ENCODE results near the gene TRPM2. TPM values are rescaled to one million over a fixed set of nuclear protein-coding genes. Genes with fewer than 3 reads are reported as not detected.
"Not testable (repeated sequence)": the region's sequence is repeated elsewhere in the genome, so short reads cannot be mapped to it uniquely, and the experiment has no call there.

Gene TRPM2
- total and polyA plus RNA-seq, 2 donors (not counting 1 experiment from before 2014, with no cell fraction given), result not detected

DNA sequence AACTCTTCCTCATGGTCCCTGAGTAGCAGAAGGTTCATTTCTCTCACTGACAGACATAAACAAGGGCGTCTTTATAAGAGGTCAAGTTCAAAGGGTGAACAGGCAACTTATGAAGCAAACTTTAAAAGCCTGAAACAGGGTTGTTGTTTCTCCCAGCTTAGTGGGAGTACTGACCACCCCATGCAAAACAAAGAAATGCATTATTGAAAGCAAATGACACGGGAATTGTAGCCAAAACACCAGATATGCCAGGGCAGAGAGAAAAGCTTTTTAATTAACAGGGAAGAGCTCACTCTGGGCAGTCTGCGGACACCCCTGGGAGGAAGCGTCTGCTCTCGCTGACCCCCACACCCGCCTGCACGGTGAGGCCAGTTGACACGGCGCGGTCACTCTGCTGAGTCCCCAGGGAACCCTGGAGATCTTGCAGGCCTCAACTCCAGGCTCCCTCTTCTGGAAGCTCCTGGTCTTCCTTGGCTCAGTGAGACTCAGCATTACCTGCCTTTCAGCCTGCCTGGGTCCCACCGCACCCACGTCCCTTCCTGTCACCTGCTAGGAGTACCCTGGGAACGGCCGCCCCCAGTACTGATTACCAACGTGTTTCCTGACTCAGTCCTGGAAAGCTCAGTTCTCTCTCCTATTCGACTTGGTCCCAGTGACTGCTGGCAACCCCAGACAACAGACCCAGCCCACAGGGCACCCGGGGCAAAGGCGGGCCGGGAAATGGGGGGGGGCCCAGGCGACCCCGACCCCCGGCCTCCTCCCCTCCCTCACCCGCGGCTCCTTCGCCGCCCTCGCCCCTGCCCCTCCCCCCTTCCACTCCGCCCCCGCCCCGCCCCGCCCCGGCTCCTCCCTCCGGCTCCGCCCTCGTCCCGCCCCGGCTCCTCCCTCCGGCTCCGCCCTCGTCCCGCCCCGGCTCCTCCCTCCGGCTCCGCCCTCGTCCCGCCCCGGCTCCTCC is 15.2 kb upstream of the TRPM2 start:
- TF ChIP-seq, protein P1, sequence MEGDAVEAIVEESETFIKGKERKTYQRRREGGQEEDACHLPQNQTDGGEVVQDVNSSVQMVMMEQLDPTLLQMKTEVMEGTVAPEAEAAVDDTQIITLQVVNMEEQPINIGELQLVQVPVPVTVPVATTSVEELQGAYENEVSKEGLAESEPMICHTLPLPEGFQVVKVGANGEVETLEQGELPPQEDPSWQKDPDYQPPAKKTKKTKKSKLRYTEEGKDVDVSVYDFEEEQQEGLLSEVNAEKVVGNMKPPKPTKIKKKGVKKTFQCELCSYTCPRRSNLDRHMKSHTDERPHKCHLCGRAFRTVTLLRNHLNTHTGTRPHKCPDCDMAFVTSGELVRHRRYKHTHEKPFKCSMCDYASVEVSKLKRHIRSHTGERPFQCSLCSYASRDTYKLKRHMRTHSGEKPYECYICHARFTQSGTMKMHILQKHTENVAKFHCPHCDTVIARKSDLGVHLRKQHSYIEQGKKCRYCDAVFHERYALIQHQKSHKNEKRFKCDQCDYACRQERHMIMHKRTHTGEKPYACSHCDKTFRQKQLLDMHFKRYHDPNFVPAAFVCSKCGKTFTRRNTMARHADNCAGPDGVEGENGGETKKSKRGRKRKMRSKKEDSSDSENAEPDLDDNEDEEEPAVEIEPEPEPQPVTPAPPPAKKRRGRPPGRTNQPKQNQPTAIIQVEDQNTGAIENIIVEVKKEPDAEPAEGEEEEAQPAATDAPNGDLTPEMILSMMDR (conservative IDR thresholded peaks at IDR 0.05 in 1 of 2, IDR thresholded peaks at IDR 0.05 in 1 of 2; ENCODE audit: low read depth in 1 of 2, low read length in 2 of 2), result peak; percentile 33 to 46
- no peak for TF ChIP-seq EZH2 (IDR thresholded peaks at IDR 0.05; ENCODE audit: low read length, missing control alignments)
- Histone ChIP-seq H3K4me1 (ENCODE audit: control insufficient read depth, extremely low read depth, insufficient read depth, low read length) (peaks cover 9% of the 10 kb centered on the region), H3K27me3 (ENCODE audit: control insufficient read depth, insufficient read depth, low read length) (no peaks in the 10 kb centered on the region), H2AFZ (ENCODE audit: low read length) (peak overlapping the region; percentile 43), H3K4me2 (ENCODE audit: extremely low read depth, insufficient read depth, low read length) (peak overlapping the region; percentile 93), H3K27ac (ENCODE audit: insufficient read depth, low read length) (peak overlapping the region; percentile 34), H3K9me3 (ENCODE audit: control insufficient read depth, insufficient read depth, low read depth, low read length) (no peaks in the 10 kb centered on the region), H3K4me3 (replicated peaks in 1 of 4; ENCODE audit: control extremely low read depth in 1 of 4, insufficient read depth in 1 of 4, low read depth in 3 of 4, low read length in 4 of 4) (peak overlapping the region; percentile 37 to 60 (median 50)), H4K20me1 (ENCODE audit: control insufficient read depth, extremely low read depth, insufficient read depth, low read length) (no peaks in the 10 kb centered on the region), H3K79me2 (ENCODE audit: control insufficient read depth, insufficient read depth, low read length) (no peaks in the 10 kb centered on the region), H3K9ac (ENCODE audit: insufficient read depth, low read length) (no peak overlapping the region), H3K36me3 (ENCODE audit: control insufficient read depth, insufficient read depth, low read length) (peaks cover 2% of the 10 kb centered on the region)
- peak; percentile 58 to 64 for DNase-seq (ENCODE audit: low read depth in 2 of 2)

DNA sequence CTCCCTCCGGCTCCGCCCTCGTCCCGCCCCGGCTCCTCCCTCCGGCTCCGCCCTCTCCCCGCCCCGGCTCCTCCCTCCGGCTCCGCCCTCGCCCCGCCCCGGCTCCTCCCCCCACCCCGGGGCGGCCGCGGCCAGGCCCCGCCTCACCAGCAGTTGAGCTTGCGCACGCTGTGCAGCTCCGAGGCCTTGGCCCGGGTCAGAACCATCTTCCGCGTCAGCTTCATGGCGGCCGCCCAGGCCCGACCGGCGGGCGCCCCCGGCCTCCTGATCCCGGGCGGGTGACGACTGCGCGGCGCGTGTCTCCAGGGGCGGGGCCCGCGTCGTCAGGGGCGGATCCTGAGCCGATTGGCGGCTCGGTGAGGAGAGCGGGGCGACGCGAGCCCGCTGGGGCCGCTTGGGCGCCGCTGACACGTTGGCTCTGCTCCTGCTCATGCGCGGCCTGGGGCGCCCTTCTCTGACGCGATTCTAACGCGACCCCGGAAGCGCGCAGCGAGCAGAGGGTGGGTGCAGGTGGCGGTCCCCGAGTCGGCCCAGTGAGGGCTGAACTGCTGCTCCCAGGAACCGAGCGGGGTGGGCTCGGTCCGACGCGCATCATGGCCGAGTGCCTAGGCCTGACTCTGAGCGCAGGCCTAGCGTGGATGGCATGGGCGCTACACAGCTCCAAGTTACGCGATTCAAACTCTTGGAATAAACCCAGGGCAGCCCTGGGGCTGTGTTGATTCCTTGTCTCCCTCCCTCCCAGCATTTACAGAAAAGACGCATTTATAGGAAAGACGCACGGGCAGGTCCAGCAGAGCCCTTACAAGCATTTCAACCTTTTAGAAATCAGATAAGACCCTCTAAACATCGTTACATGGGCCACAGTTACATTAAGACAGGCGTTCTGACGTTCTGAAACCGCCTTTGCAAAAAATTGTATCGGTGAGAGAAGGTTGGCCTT is 14.2 kb upstream of the TRPM2 start, which contains the start of gene CFAP410:
Gene CFAP410, minus strand, starts transcription at position 420 of the 940 bp plus-strand sequence. Its CDS starts 196 bp downstream, at position 224.
- peak within 1 kb of the TSS; percentile 100 for H3K4me2 ChIP-seq (ENCODE audit: extremely low read depth, insufficient read depth, low read length)
- peak within 1 kb of the TSS; percentile 95 for H3K9ac ChIP-seq (ENCODE audit: insufficient read depth, low read length)
- peak within 1 kb of the TSS; percentile 88 to 98 (median 92) for H3K4me3 ChIP-seq (replicated peaks in 1 of 4; ENCODE audit: control extremely low read depth in 1 of 4, insufficient read depth in 1 of 4, low read depth in 3 of 4, low read length in 4 of 4)
- H3K79me2 ChIP-seq (ENCODE audit: control insufficient read depth, insufficient read depth, low read length), result no peaks in the 10 kb centered on the region
- H2AFZ ChIP-seq (ENCODE audit: low read length), result peak within 1 kb of the TSS; percentile 48
- H4K20me1 ChIP-seq (ENCODE audit: control insufficient read depth, extremely low read depth, insufficient read depth, low read length), result no peaks in the 10 kb centered on the region
- H3K9me3 ChIP-seq (ENCODE audit: control insufficient read depth, insufficient read depth, low read depth, low read length), result no peaks in the 10 kb centered on the region
- peak within 1 kb of the TSS; percentile 97 for H3K27ac ChIP-seq (ENCODE audit: insufficient read depth, low read length)
- peaks cover 2% of the 10 kb centered on the region for H3K36me3 ChIP-seq (ENCODE audit: control insufficient read depth, insufficient read depth, low read length)
- no peaks in the 10 kb centered on the region for H3K27me3 ChIP-seq (ENCODE audit: control insufficient read depth, insufficient read depth, low read length)
- TF ChIP-seq, protein P1 (conservative IDR thresholded peaks at IDR 0.05 in 1 of 2, IDR thresholded peaks at IDR 0.05 in 1 of 2; ENCODE audit: low read depth in 1 of 2, low read length in 2 of 2), result no peak
- peaks cover 9% of the 10 kb centered on the region for H3K4me1 ChIP-seq (ENCODE audit: control insufficient read depth, extremely low read depth, insufficient read depth, low read length)
- DNase-seq (ENCODE audit: low read depth in 2 of 2), result peak; percentile 92 to 94

DNA sequence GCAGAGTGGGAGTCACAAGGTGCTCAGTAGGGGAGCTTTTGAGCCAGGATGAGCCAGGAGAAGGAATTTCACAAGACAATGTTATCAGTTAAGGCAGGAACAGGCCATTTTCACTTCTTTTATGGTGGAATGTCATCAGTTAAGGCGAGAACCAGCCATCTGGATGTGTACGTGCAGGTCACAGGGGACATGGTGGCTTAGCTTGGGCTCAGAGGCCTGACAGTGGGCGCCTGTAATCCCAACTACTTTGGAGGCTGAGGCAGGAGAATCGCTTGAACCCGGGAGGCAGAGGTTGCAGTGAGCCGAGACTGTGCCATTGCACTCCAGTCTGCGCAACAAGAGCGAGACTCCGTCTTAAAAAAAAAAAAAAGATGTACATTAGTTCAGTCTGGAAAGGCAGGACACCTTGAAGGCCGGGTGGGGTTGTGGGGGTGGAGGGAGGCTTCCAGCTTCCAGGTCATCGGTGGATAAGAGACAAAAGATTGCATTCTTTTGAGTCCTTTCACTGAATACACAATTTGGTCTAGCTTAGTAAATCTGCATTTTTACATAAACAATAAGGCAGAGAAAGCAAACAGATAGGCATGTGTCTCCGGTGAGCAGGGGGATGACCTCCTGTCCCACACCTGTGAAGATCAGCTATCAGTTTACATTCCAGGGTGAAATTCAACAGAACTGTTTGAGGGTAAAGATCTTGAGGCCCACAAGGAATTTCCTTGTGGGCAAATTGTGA is 11.5 kb upstream of the TRPM2 start:
- not testable (repeated sequence) for H3K27me3 ChIP-seq (ENCODE audit: control insufficient read depth, insufficient read depth, low read length); DNase-seq (ENCODE audit: low read depth in 2 of 2); H3K9ac ChIP-seq (ENCODE audit: insufficient read depth, low read length); H2AFZ ChIP-seq (ENCODE audit: low read length); H3K4me3 ChIP-seq (replicated peaks in 1 of 4; ENCODE audit: control extremely low read depth in 1 of 4, insufficient read depth in 1 of 4, low read depth in 3 of 4, low read length in 4 of 4); H3K4me1 ChIP-seq (ENCODE audit: control insufficient read depth, extremely low read depth, insufficient read depth, low read length); H3K9me3 ChIP-seq (ENCODE audit: control insufficient read depth, insufficient read depth, low read depth, low read length); H3K79me2 ChIP-seq (ENCODE audit: control insufficient read depth, insufficient read depth, low read length); H4K20me1 ChIP-seq (ENCODE audit: control insufficient read depth, extremely low read depth, insufficient read depth, low read length); H3K36me3 ChIP-seq (ENCODE audit: control insufficient read depth, insufficient read depth, low read length); H3K4me2 ChIP-seq (ENCODE audit: extremely low read depth, insufficient read depth, low read length); H3K27ac ChIP-seq (ENCODE audit: insufficient read depth, low read length)

DNA sequence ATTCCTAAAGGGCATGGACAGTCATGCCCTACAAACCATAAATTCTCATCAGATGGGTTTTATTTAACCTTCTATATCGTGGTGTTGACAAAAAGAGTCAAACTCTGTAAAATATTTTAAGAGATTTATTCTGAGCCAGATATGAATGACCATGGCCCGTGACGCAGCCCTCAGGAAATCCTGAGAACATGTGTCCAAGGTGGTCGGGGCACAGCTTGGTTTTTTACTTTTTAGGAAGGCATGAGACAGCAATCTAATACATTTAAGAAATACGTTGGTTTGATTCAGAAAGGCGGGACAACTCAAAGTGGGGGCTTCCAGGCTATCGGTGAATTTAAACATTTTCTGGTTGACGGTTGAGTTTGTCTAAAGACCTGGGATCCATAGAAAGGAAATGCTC is 10.4 kb upstream of the TRPM2 start:
- H3K9me3 ChIP-seq (ENCODE audit: control insufficient read depth, insufficient read depth, low read depth, low read length); H3K4me2 ChIP-seq (ENCODE audit: extremely low read depth, insufficient read depth, low read length); H3K27me3 ChIP-seq (ENCODE audit: control insufficient read depth, insufficient read depth, low read length); H3K36me3 ChIP-seq (ENCODE audit: control insufficient read depth, insufficient read depth, low read length); H2AFZ ChIP-seq (ENCODE audit: low read length); DNase-seq (ENCODE audit: low read depth in 2 of 2); H3K9ac ChIP-seq (ENCODE audit: insufficient read depth, low read length); H3K4me3 ChIP-seq (replicated peaks in 1 of 4; ENCODE audit: control extremely low read depth in 1 of 4, insufficient read depth in 1 of 4, low read depth in 3 of 4, low read length in 4 of 4); H3K4me1 ChIP-seq (ENCODE audit: control insufficient read depth, extremely low read depth, insufficient read depth, low read length); H3K27ac ChIP-seq (ENCODE audit: insufficient read depth, low read length); H4K20me1 ChIP-seq (ENCODE audit: control insufficient read depth, extremely low read depth, insufficient read depth, low read length); H3K79me2 ChIP-seq (ENCODE audit: control insufficient read depth, insufficient read depth, low read length): not testable (repeated sequence)
